CD4-positive, alpha-beta T cell (primary cell): ENCODE data around the gene SOCS6. TPM values are rescaled to one million over a fixed set of nuclear protein-coding genes. Genes with fewer than 3 reads are reported as not detected.

Source experiments
- ATAC-seq: fragments of 200-7000 bp; cut with Tn5 transposase; one replicate; pipeline ENCODE4 v1.10.0; 2022; ENCODE audit warnings: mild to moderate bottlenecking; ENCODE audit not compliant: poor library complexity
- CTCF ChIA-PET: fragments of 350-600 bp; sonication (Branson Sonifier 250); formaldehyde crosslinking; loops from one replicate; lab custom pipeline; 2021; ENCODE audit warnings: antibody characterized with exemption, inconsistent platforms; lab: Charles Lee
- POLR2A ChIA-PET: fragments of 350-600 bp; sonication (Branson Sonifier 250); formaldehyde crosslinking; loops from one replicate; lab custom pipeline; 2021; ENCODE audit warnings: antibody characterized with exemption, inconsistent platforms; lab: Charles Lee
- DNase-seq, 14 experiments: peaks; one replicate each; pipeline ENCODE4 v3.0.0-alpha.2; 2013 to 2020; ENCODE audit warnings: mixed read lengths in 2 of 14
- H3K27ac ChIP-seq, 2 donors: one replicate each; pipeline versions ENCODE4 v1.5.1 to v1.7.0; 2013; ENCODE audit warnings: low read length in 2 of 2, low read depth in 1 of 2, mild to moderate bottlenecking in 1 of 2
- H3K27me3 ChIP-seq, 2 experiments: 1 replicate in 1 of 2; 2 replicates in 1 of 2; pipeline versions ENCODE4 v1.6.1 to v1.7.0; 2013; ENCODE audit warnings: low read length in 2 of 2, control low read depth in 1 of 2, mild to moderate bottlenecking in 1 of 2, moderate library complexity in 1 of 2; ENCODE audit not compliant: insufficient read depth in 2 of 2, control insufficient read depth in 1 of 2
- H3K36me3 ChIP-seq: one replicate; pipeline ENCODE4 v1.6.1; 2013; ENCODE audit warnings: low read length, control low read depth; ENCODE audit not compliant: insufficient read depth
- H3K4me1 ChIP-seq: one replicate; pipeline ENCODE4 v1.6.1; 2013; ENCODE audit warnings: low read length, control low read depth; ENCODE audit not compliant: insufficient read depth
- H3K4me3 ChIP-seq: one replicate; pipeline ENCODE4 v1.5.1; 2013; ENCODE audit warnings: mild to moderate bottlenecking, low read length, moderate library complexity
- H3K9me3 ChIP-seq, 2 experiments: 1 replicate in 1 of 2; 2 replicates in 1 of 2; pipeline versions ENCODE4 v1.6.1 to v1.7.0; 2013; ENCODE audit warnings: low read length in 2 of 2, mild to moderate bottlenecking in 2 of 2, control low read depth in 1 of 2, moderate library complexity in 1 of 2; ENCODE audit not compliant: control insufficient read depth in 1 of 2, insufficient read depth in 1 of 2
- H3K27ac Mint-ChIP-seq: one replicate; pipeline ENCODE4 v1.8.0; 2020; ENCODE audit warnings: mixed read lengths
- H3K27me3 Mint-ChIP-seq: one replicate; pipeline ENCODE4 v1.8.0; 2021; ENCODE audit warnings: mixed read lengths
- H3K36me3 Mint-ChIP-seq: one replicate; pipeline ENCODE4 v1.8.0; 2021; ENCODE audit warnings: low read depth, mixed read lengths
- H3K4me1 Mint-ChIP-seq: one replicate; pipeline ENCODE4 v1.8.0; 2021; ENCODE audit warnings: low read depth, mixed read lengths
- H3K4me3 Mint-ChIP-seq: one replicate; pipeline ENCODE4 v1.8.0; 2020; ENCODE audit warnings: mild to moderate bottlenecking, mixed read lengths
- H3K9me3 Mint-ChIP-seq: one replicate; pipeline ENCODE4 v1.8.0; 2020; ENCODE audit warnings: mixed read lengths
- CTCF ChIP-seq: fragments of 200-600 bp; IDR thresholded peaks from one replicate; pipeline ENCODE4 v1.8.0; 2022; ENCODE audit warnings: antibody characterized with exemption, mild to moderate bottlenecking
- intact Hi-C, 2 experiments: fragments of 100-400 bp; cut with DNase I in 1 of 2; cut with micrococcal nuclease in 1 of 2; formaldehyde crosslinking; loops; one replicate each; pipeline versions ENCODE4 v1.15.1 to v1.9.0; 2023 to 2025; cut with DNase I, micrococcal nuclease
- total RNA-seq, 174 experiments: library from RNA in 2 of 174; stranded (reverse) in 2 of 174; gene quantifications; one replicate each; pipeline ENCODE4 v1.2.3 and lab custom pipeline; 2021 to 2026

Gene SOCS6
- total RNA-seq, 2 experiments from 2014 or later: 1.8 to 2.5 TPM

- no peak overlapping the region for H3K4me3 Mint-ChIP-seq
- H3K27me3 Mint-ChIP-seq: peaks cover 27% of the 10 kb centered on the region
- DNase-seq (no peak), ATAC-seq (no peak)
- no peaks in the 10 kb centered on the region for H3K9me3 ChIP-seq
- H3K27ac ChIP-seq: no peak overlapping the region
- no peaks in the 10 kb centered on the region for H3K9me3 Mint-ChIP-seq
- ChIA-PET CTCF (no interaction called here), POLR2A (no interaction called here)
- no peak overlapping the region for H3K27ac Mint-ChIP-seq
- H3K4me1 ChIP-seq: no peaks in the 10 kb centered on the region
- intact Hi-C loops: no loop called here
- H3K36me3 Mint-ChIP-seq: no peaks in the 10 kb centered on the region
- no peaks in the 10 kb centered on the region for H3K4me1 Mint-ChIP-seq
- H3K27me3 ChIP-seq: peaks cover 0 to 4% of the 10 kb centered on the region in 2 experiments
- no peak overlapping the region for H3K4me3 ChIP-seq
- H3K36me3 ChIP-seq: no peaks in the 10 kb centered on the region
- no peak for TF ChIP-seq CTCF
Observed at GRCh38 chr18:70256994-70257393, 31.9 kb upstream of the SOCS6 start.

GRCh38 chr18:70258243-70258642 lies 30.6 kb upstream of the SOCS6 start:
- Histone ChIP-seq H3K27ac (no peak overlapping the region), H3K36me3 (no peaks in the 10 kb centered on the region), H3K4me3 (no peak overlapping the region), H3K27me3 (peaks cover 0 to 4% of the 10 kb centered on the region in 2 experiments), H3K4me1 (no peaks in the 10 kb centered on the region), H3K9me3 (no peaks in the 10 kb centered on the region)
- ChIA-PET POLR2A (no interaction called here), CTCF (no interaction called here)
- H3K4me1 Mint-ChIP-seq: no peaks in the 10 kb centered on the region
- H3K4me3 Mint-ChIP-seq: no peak overlapping the region
- H3K27ac Mint-ChIP-seq: no peak overlapping the region
- no peak for ATAC-seq
- no peaks in the 10 kb centered on the region for H3K9me3 Mint-ChIP-seq
- H3K36me3 Mint-ChIP-seq: no peaks in the 10 kb centered on the region
- TF ChIP-seq CTCF: no peak
- H3K27me3 Mint-ChIP-seq: peaks cover 23% of the 10 kb centered on the region
- intact Hi-C loops: no loop called here
- no peak for DNase-seq

DNA sequence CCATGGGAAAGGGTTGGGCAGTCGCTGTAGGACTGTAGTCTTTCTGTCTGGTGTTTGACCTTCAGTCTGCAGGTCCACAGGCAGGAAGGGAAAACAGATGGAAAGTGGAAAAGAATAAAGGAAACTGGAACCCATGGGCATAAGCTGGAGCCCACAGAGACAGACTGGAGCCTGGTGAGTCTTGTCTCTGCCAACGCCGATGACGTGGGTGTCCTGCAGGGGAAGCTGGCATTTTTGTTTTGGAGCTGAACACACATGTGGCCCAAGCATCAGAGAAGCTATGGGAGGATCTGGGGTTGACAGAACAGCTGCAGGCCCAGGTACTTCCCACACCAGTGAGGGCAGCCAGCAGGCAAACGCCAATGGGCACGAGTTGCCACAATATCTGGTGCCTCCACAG lies 28.2 kb upstream of the SOCS6 start:
- H3K9me3 Mint-ChIP-seq: no peaks in the 10 kb centered on the region
- ChIA-PET CTCF (no interaction called here), POLR2A (no interaction called here)
- H3K4me1 ChIP-seq: no peaks in the 10 kb centered on the region
- TF ChIP-seq CTCF: no peak
- no peak overlapping the region for H3K27ac Mint-ChIP-seq
- no peak overlapping the region for H3K4me3 Mint-ChIP-seq
- H3K9me3 ChIP-seq: no peaks in the 10 kb centered on the region
- ATAC-seq (no peak), DNase-seq (no peak)
- peaks cover 23% of the 10 kb centered on the region for H3K27me3 Mint-ChIP-seq
- no peaks in the 10 kb centered on the region for H3K4me1 Mint-ChIP-seq
- no peaks in the 10 kb centered on the region for H3K36me3 ChIP-seq
- H3K4me3 ChIP-seq: no peak overlapping the region
- no peak overlapping the region for H3K27ac ChIP-seq
- intact Hi-C loops: no loop called here
- H3K36me3 Mint-ChIP-seq: no peaks in the 10 kb centered on the region
- peaks cover 0 to 4% of the 10 kb centered on the region in 2 experiments for H3K27me3 ChIP-seq
